HepG2 (cell line): Measurements from ENCODE around the gene KRTAP1-5. TPM values are rescaled to one million over a fixed set of nuclear protein-coding genes. Genes with fewer than 3 reads are reported as not detected.

Source experiments
- BATF2 ChIP-seq: sonication (generic); formaldehyde crosslinking; IDR thresholded peaks from 2 replicates; pipeline ENCODE4 v1.8.0; 2022; ENCODE audit warnings: mild to moderate bottlenecking, missing genetic modification reagents, moderate library complexity
- NFYC ChIP-seq: IDR thresholded peaks from 2 replicates; pipeline ENCODE4 v1.6.1; 2016; ENCODE audit warnings: missing genetic modification reagents, missing compliant biosample characterization
- POGK ChIP-seq: sonication (generic); formaldehyde crosslinking; conservative IDR thresholded peaks from 2 replicates; pipeline ENCODE4 v1.8.0; 2022; ENCODE audit warnings: mild to moderate bottlenecking, moderate library complexity, missing genetic modification reagents
- RAD21 ChIP-seq: fragments of 450-650 bp; formaldehyde crosslinking; IDR thresholded peaks from 2 replicates; pipeline ENCODE4 v1.5.0; 2020; ENCODE audit warnings: mild to moderate bottlenecking
- TARDBP ChIP-seq: sonication (generic); formaldehyde crosslinking; IDR thresholded peaks from 2 replicates; pipeline ENCODE4 v1.8.0; 2022; ENCODE audit warnings: mild to moderate bottlenecking, missing genetic modification reagents
- TMF1 ChIP-seq: sonication (generic); formaldehyde crosslinking; IDR thresholded peaks from 2 replicates; pipeline ENCODE4 v1.8.1; 2022; ENCODE audit warnings: low read depth, missing genetic modification reagents
- YEATS4 ChIP-seq: sonication (generic); formaldehyde crosslinking; IDR thresholded peaks from 2 replicates; pipeline ENCODE4 v1.4.0; 2020; ENCODE audit warnings: missing genetic modification reagents, borderline replicate concordance
- ZBTB8A ChIP-seq: sonication (generic); formaldehyde crosslinking; IDR thresholded peaks from 2 replicates; pipeline ENCODE4 v1.4.0; 2020; ENCODE audit warnings: mild to moderate bottlenecking, low read depth, missing genetic modification reagents, borderline replicate concordance
- ZNF136 ChIP-seq: sonication (generic); formaldehyde crosslinking; IDR thresholded peaks from 2 replicates; pipeline ENCODE4 v1.8.1; 2022; ENCODE audit warnings: low read depth, mild to moderate bottlenecking, moderate library complexity, missing genetic modification reagents
- ZNF747 ChIP-seq: sonication (generic); formaldehyde crosslinking; IDR thresholded peaks from 2 replicates; pipeline ENCODE4 v1.8.1; 2023; ENCODE audit warnings: missing genetic modification reagents, mild to moderate bottlenecking, borderline replicate concordance
- ZNF850 ChIP-seq: sonication (generic); formaldehyde crosslinking; conservative IDR thresholded peaks from 2 replicates; pipeline ENCODE4 v1.9.0; 2021; ENCODE audit warnings: mild to moderate bottlenecking, missing genetic modification reagents
- polyA plus RNA-seq, 8 experiments: library from polyadenylated mRNA; depleted of rRNA in 3 of 8; stranded (reverse) in 7 of 8; unstranded in 1 of 8; fragments of >200 nt; fragmentation: Illumina TruSeq in 4 of 8; extraction: Trizol in 4 of 8; gene quantifications; 2 replicates each; pipeline versions ENCODE4 v1.2.1 to v1.2.3, GENCODE V29; 2011 to 2016; ENCODE audit warnings: low read depth in 4 of 8, missing spikeins in 1 of 8, mixed read lengths in 1 of 8; ENCODE audit not compliant: insufficient read depth in 1 of 8
- total RNA-seq, 5 experiments: library from RNA; depleted of rRNA; stranded (reverse); fragments of >200 nt; fragmentation: Illumina TruSeq; extraction: Trizol; gene quantifications; 2 replicates each; pipeline ENCODE4 v1.2.3, GENCODE V29; 2016; ENCODE audit warnings: low read depth in 1 of 5
- TF ChIP-seq, protein P1 (sequence below): sonication (generic); formaldehyde crosslinking; conservative IDR thresholded peaks from 2 replicates; pipeline ENCODE4 v1.4.0; 2020; ENCODE audit warnings: mild to moderate bottlenecking, missing genetic modification reagents, moderate library complexity
- TF ChIP-seq, protein P2 (sequence below): IDR thresholded peaks from 2 replicates; pipeline ENCODE4 v1.6.1; 2016; ENCODE audit warnings: low read depth, missing genetic modification reagents, missing compliant biosample characterization
- TF ChIP-seq, protein P3 (sequence below): sonication (generic); formaldehyde crosslinking; IDR thresholded peaks from 2 replicates; pipeline ENCODE4 v1.8.0; 2022; ENCODE audit warnings: low read depth, missing genetic modification reagents

Gene KRTAP1-5
- total and polyA plus RNA-seq, 2 of the 13 experiments (the other 11 are each of a cell fraction or from before 2014, with no cell fraction given) = 0.09 TPM; not detected in 1

DNA sequence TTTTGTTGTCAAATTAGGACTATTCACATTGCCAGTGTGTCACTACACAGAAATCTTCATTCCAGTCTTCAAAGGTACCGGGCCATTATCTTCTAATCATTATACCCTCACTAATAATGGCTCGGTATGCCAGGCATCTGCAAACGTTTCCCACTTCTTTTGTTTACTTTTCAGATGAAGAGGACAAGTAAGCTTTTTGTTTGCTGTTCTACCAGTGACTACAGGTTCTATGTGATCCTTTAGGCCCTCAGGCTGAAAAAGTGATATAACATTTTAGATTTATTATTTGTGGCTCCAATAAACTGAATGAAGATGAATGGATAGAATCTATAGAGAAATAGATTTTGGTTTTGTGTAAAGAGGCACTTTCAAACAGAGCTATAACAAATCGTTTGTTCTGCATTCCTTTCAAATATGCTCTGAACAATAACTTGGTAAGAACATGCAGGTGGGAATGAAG lies 17.7 kb downstream of the KRTAP1-5 start (continued):
- TF ChIP-seq, protein P1, sequence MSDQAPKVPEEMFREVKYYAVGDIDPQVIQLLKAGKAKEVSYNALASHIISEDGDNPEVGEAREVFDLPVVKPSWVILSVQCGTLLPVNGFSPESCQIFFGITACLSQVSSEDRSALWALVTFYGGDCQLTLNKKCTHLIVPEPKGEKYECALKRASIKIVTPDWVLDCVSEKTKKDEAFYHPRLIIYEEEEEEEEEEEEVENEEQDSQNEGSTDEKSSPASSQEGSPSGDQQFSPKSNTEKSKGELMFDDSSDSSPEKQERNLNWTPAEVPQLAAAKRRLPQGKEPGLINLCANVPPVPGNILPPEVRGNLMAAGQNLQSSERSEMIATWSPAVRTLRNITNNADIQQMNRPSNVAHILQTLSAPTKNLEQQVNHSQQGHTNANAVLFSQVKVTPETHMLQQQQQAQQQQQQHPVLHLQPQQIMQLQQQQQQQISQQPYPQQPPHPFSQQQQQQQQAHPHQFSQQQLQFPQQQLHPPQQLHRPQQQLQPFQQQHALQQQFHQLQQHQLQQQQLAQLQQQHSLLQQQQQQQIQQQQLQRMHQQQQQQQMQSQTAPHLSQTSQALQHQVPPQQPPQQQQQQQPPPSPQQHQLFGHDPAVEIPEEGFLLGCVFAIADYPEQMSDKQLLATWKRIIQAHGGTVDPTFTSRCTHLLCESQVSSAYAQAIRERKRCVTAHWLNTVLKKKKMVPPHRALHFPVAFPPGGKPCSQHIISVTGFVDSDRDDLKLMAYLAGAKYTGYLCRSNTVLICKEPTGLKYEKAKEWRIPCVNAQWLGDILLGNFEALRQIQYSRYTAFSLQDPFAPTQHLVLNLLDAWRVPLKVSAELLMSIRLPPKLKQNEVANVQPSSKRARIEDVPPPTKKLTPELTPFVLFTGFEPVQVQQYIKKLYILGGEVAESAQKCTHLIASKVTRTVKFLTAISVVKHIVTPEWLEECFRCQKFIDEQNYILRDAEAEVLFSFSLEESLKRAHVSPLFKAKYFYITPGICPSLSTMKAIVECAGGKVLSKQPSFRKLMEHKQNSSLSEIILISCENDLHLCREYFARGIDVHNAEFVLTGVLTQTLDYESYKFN = peak; percentile 89
- TF ChIP-seq TMF1 (CRISPR knock-in tag) (no peak), ZNF850 (CRISPR knock-in tag) (no peak), YEATS4 (no peak), ZNF747 (no peak), ZNF136 (no peak), RAD21 (CRISPR knock-in tag) (no peak), BATF2 (CRISPR knock-in tag) (no peak), TARDBP (CRISPR knock-in tag) (peak; percentile 85), NFYC (CRISPR knock-in tag) (no peak), ZBTB8A (CRISPR knock-in tag) (no peak), POGK (no peak)
- TF ChIP-seq, protein P2, sequence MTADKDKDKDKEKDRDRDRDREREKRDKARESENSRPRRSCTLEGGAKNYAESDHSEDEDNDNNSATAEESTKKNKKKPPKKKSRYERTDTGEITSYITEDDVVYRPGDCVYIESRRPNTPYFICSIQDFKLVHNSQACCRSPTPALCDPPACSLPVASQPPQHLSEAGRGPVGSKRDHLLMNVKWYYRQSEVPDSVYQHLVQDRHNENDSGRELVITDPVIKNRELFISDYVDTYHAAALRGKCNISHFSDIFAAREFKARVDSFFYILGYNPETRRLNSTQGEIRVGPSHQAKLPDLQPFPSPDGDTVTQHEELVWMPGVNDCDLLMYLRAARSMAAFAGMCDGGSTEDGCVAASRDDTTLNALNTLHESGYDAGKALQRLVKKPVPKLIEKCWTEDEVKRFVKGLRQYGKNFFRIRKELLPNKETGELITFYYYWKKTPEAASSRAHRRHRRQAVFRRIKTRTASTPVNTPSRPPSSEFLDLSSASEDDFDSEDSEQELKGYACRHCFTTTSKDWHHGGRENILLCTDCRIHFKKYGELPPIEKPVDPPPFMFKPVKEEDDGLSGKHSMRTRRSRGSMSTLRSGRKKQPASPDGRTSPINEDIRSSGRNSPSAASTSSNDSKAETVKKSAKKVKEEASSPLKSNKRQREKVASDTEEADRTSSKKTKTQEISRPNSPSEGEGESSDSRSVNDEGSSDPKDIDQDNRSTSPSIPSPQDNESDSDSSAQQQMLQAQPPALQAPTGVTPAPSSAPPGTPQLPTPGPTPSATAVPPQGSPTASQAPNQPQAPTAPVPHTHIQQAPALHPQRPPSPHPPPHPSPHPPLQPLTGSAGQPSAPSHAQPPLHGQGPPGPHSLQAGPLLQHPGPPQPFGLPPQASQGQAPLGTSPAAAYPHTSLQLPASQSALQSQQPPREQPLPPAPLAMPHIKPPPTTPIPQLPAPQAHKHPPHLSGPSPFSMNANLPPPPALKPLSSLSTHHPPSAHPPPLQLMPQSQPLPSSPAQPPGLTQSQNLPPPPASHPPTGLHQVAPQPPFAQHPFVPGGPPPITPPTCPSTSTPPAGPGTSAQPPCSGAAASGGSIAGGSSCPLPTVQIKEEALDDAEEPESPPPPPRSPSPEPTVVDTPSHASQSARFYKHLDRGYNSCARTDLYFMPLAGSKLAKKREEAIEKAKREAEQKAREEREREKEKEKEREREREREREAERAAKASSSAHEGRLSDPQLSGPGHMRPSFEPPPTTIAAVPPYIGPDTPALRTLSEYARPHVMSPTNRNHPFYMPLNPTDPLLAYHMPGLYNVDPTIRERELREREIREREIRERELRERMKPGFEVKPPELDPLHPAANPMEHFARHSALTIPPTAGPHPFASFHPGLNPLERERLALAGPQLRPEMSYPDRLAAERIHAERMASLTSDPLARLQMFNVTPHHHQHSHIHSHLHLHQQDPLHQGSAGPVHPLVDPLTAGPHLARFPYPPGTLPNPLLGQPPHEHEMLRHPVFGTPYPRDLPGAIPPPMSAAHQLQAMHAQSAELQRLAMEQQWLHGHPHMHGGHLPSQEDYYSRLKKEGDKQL = peak; percentile 74; the same call in 1 of the 2 replicates
- TF ChIP-seq, protein P3, sequence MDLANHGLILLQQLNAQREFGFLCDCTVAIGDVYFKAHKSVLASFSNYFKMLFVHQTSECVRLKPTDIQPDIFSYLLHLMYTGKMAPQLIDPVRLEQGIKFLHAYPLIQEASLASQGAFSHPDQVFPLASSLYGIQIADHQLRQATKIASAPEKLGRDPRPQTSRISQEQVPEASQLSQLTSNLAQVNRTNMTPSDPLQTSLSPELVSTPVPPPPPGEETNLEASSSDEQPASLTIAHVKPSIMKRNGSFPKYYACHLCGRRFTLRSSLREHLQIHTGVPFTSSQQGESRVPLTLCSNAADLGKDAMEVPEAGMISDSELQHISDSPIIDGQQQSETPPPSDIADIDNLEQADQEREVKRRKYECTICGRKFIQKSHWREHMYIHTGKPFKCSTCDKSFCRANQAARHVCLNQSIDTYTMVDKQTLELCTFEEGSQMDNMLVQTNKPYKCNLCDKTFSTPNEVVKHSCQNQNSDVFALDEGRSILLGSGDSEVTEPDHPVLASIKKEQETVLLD (CRISPR knock-in tag) = no peak
